ENCODE measurements around the gene ANKRD33B.
"Not testable (repeated sequence)": the region's sequence is repeated elsewhere in the genome, so short reads cannot be mapped to it uniquely, and the experiment has no call there.

Gene ANKRD33B

GRCh38 chr5:10663489-10664179 is 99.8 kb downstream of the ANKRD33B start:
- DNase-seq: no peak

- not testable (repeated sequence) for DNase-seq
These were observed 100.4 kb downstream of the ANKRD33B start for GRCh38 chr5:10664180-10664769.

- no peak for DNase-seq
These were observed 101.9 kb downstream of the ANKRD33B start for GRCh38 chr5:10665799-10666198.

GRCh38 chr5:10666531-10667299 is 102.8 kb downstream of the ANKRD33B start:
- DNase-seq: no peak

GRCh38 chr5:10667431-10668057 is 103.7 kb downstream of the ANKRD33B start:
- DNase-seq: no peak

GRCh38 chr5:10668697-10669096 is 104.8 kb downstream of the ANKRD33B start:
- no peak for DNase-seq

GRCh38 chr5:10669983-10670382 is 106.1 kb downstream of the ANKRD33B start:
- DNase-seq: no peak

GRCh38 chr5:10671041-10672008 is 107.5 kb downstream of the ANKRD33B start:
- DNase-seq: no peak

- DNase-seq: no peak
These were observed 108.5 kb downstream of the ANKRD33B start for GRCh38 chr5:10672146-10673016.

- DNase-seq: no peak
These were observed 109.1 kb downstream of the ANKRD33B start for GRCh38 chr5:10673017-10673389.

GRCh38 chr5:10673407-10673806 is 109.5 kb downstream of the ANKRD33B start:
- DNase-seq: no peak

GRCh38 chr5:10674096-10674495 is 110.2 kb downstream of the ANKRD33B start:
- no peak for DNase-seq

- DNase-seq: no peak
These were observed 110.7 kb downstream of the ANKRD33B start for GRCh38 chr5:10674582-10674981.

- DNase-seq: no peak
These were observed 111.4 kb downstream of the ANKRD33B start for GRCh38 chr5:10675177-10675700.

- DNase-seq: no peak
These were observed 112.4 kb downstream of the ANKRD33B start for GRCh38 chr5:10676224-10676623.

- no peak for DNase-seq
These were observed 113.1 kb downstream of the ANKRD33B start for GRCh38 chr5:10676946-10677345.

GRCh38 chr5:10677533-10677932 is 113.7 kb downstream of the ANKRD33B start:
- DNase-seq: no peak

- no peak for DNase-seq
These were observed 114.4 kb downstream of the ANKRD33B start for GRCh38 chr5:10678244-10678643.

- no peak for DNase-seq
These were observed 115.6 kb downstream of the ANKRD33B start for GRCh38 chr5:10679336-10679988.

- DNase-seq: no peak
These were observed 117.1 kb downstream of the ANKRD33B start for GRCh38 chr5:10680876-10681481.

Measured in activated T-cell treated with anti-CD3 and anti-CD28 coated beads, Interleukin-2, amount 50 U/mL, for 1 hour (primary cell).